Smooth muscle cell (in vitro differentiated cells): ENCODE data around the gene NAGA. TPM values are rescaled to one million over a fixed set of nuclear protein-coding genes. Genes with fewer than 3 reads are reported as not detected.

Experiments used
- DNase-seq: peaks from one replicate; lab custom pipeline; 2025; ENCODE audit not compliant: unreplicated experiment; lab: John Stamatoyannopoulos, UW
- H2AFZ ChIP-seq: fragments of 200-600 bp; sonication (generic); 2 replicates; pipeline ENCODE4 v1.6.0; 2016; ENCODE audit warnings: antibody characterized with exemption, low read depth, mild to moderate bottlenecking
- H3F3A ChIP-seq: fragments of 200-600 bp; sonication (generic); 2 replicates; pipeline ENCODE4 v1.6.0; 2017; ENCODE audit warnings: antibody characterized with exemption, low read depth
- H3K27ac ChIP-seq: fragments of 200-600 bp; sonication (generic); 2 replicates; pipeline ENCODE4 v1.5.1; 2016; ENCODE audit warnings: low read depth, mild to moderate bottlenecking
- H3K27me3 ChIP-seq: fragments of 200-600 bp; sonication (generic); 2 replicates; pipeline ENCODE4 v1.6.1; 2016; ENCODE audit warnings: low read depth, mild to moderate bottlenecking
- H3K36me3 ChIP-seq: fragments of 200-600 bp; sonication (generic); 2 replicates; pipeline ENCODE4 v1.5.1; 2016; ENCODE audit warnings: low read depth
- H3K4me1 ChIP-seq: fragments of 200-600 bp; sonication (generic); 2 replicates; pipeline ENCODE4 v1.5.1; 2016; ENCODE audit warnings: low read depth
- H3K4me2 ChIP-seq: fragments of 200-600 bp; sonication (generic); 2 replicates; pipeline ENCODE4 v1.6.0; 2016; ENCODE audit warnings: mild to moderate bottlenecking
- H3K4me3 ChIP-seq: fragments of 200-600 bp; sonication (generic); 2 replicates; pipeline ENCODE4 v1.5.1; 2016; ENCODE audit warnings: mild to moderate bottlenecking
- H3K79me2 ChIP-seq: fragments of 200-600 bp; sonication (generic); 2 replicates; pipeline ENCODE4 v1.6.0; 2016; ENCODE audit warnings: low read depth, mild to moderate bottlenecking
- H3K9ac ChIP-seq: fragments of 200-600 bp; sonication (generic); 2 replicates; pipeline ENCODE4 v1.6.0; 2016; ENCODE audit warnings: low read depth
- H3K9me3 ChIP-seq: fragments of 200-600 bp; sonication (generic); replicated peaks from 2 replicates; pipeline ENCODE4 v1.5.1; 2016; ENCODE audit warnings: low read depth
- H4K20me1 ChIP-seq: fragments of 200-600 bp; sonication (generic); 2 replicates; pipeline ENCODE4 v1.6.0; 2016; ENCODE audit warnings: low read depth
- WGBS: methylation state at CpG from one replicate; pipeline ENCODE4 v1.1.7; 2016; ENCODE audit warnings: low lambda C conversion rate; 5-methylcytosine and 5-hydroxymethylcytosine counted together
- polyA plus RNA-seq: library from polyadenylated mRNA; unstranded; fragments of >200 nt; fragmentation: Nextera tagmentation; extraction: Ambion mirVana; gene quantifications from 2 replicates; pipeline ENCODE4 v1.2.1, GENCODE V29; 2016
- total RNA-seq: library from RNA; depleted of rRNA; stranded (reverse); fragments of >200 nt; gene quantifications from 2 replicates; pipeline ENCODE4 v1.2.3, GENCODE V29; 2014
- TF ChIP-seq, protein P1 (sequence below): fragments of 200-600 bp; sonication (generic); IDR thresholded peaks from 2 replicates; pipeline ENCODE4 v1.5.1; 2017; ENCODE audit warnings: borderline replicate concordance, mild to moderate bottlenecking, antibody characterized with exemption; ENCODE audit not compliant: insufficient read depth, poor library complexity, severe bottlenecking

Gene NAGA
- total and polyA plus RNA-seq, 2 experiments from 2014 or later: 35.0 to 36.1 TPM

DNA sequence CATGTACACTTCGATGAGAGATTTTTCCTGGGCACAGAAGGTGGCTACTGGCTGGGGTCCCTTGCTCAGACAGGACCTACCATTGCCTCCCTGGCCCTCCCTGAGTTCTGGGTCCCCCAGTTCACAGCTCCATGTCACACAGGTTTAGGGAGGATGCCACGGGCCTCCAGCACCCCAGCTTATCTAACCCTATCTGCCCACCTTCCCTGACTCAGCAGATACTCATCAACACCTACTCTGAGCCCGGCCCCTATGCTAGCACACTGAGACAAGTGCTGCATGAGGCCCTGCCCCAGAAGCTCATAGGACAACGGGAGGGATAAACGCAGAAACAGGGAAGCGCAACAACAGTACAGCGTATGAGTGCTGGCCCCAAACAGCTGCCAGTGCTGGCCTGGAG, 9.6 kb downstream of the NAGA start:
- Histone ChIP-seq H3K79me2 (no peaks in the 10 kb centered on the region), H3K9me3 (peaks cover 3% of the 10 kb centered on the region), H3K4me1 (no peaks in the 10 kb centered on the region), H3K4me3 (no peak overlapping the region), H3K27ac (no peak overlapping the region), H3K9ac (no peak overlapping the region), H3K27me3 (no peaks in the 10 kb centered on the region), H3K4me2 (no peak overlapping the region), H3K36me3 (peaks cover 5% of the 10 kb centered on the region), H3F3A (no peaks in the 10 kb centered on the region), H2AFZ (no peak overlapping the region), H4K20me1 (no peaks in the 10 kb centered on the region)
- 98% methylated on average over 7 of the region's 7 CpGs for WGBS
- TF ChIP-seq, protein P1, sequence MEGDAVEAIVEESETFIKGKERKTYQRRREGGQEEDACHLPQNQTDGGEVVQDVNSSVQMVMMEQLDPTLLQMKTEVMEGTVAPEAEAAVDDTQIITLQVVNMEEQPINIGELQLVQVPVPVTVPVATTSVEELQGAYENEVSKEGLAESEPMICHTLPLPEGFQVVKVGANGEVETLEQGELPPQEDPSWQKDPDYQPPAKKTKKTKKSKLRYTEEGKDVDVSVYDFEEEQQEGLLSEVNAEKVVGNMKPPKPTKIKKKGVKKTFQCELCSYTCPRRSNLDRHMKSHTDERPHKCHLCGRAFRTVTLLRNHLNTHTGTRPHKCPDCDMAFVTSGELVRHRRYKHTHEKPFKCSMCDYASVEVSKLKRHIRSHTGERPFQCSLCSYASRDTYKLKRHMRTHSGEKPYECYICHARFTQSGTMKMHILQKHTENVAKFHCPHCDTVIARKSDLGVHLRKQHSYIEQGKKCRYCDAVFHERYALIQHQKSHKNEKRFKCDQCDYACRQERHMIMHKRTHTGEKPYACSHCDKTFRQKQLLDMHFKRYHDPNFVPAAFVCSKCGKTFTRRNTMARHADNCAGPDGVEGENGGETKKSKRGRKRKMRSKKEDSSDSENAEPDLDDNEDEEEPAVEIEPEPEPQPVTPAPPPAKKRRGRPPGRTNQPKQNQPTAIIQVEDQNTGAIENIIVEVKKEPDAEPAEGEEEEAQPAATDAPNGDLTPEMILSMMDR: no peak
- no peak for DNase-seq

DNA sequence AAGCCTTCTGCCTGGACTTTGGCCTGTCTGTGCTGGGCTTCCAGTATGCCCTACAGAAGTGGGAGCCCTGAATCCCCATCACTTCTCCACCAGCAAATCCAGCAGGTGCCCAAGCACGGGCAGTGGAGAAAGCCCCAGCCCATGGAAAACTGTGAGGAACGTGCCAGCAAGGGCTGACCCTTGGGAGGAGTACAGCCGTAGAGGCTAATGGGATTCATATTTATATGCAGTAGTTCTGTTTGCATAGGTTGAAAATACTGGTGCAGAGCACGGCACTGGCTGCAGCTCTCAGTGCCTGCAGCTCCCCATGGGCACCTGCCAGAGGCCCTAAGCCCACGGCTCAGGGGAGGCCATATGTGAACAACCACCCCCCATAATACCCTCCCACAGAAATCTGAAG, 10.1 kb downstream of the NAGA start:
- Histone ChIP-seq H3F3A (no peaks in the 10 kb centered on the region), H3K4me2 (no peak overlapping the region), H3K36me3 (peaks cover 5% of the 10 kb centered on the region), H2AFZ (no peak overlapping the region), H3K27me3 (no peaks in the 10 kb centered on the region), H4K20me1 (no peaks in the 10 kb centered on the region), H3K4me3 (no peak overlapping the region), H3K9ac (no peak overlapping the region), H3K4me1 (no peaks in the 10 kb centered on the region), H3K79me2 (no peaks in the 10 kb centered on the region), H3K9me3 (peaks cover 3% of the 10 kb centered on the region), H3K27ac (no peak overlapping the region)
- WGBS: 88% methylated on average over 5 of the region's 5 CpGs
- no peak for DNase-seq
- TF ChIP-seq, protein P1: no peak

DNA sequence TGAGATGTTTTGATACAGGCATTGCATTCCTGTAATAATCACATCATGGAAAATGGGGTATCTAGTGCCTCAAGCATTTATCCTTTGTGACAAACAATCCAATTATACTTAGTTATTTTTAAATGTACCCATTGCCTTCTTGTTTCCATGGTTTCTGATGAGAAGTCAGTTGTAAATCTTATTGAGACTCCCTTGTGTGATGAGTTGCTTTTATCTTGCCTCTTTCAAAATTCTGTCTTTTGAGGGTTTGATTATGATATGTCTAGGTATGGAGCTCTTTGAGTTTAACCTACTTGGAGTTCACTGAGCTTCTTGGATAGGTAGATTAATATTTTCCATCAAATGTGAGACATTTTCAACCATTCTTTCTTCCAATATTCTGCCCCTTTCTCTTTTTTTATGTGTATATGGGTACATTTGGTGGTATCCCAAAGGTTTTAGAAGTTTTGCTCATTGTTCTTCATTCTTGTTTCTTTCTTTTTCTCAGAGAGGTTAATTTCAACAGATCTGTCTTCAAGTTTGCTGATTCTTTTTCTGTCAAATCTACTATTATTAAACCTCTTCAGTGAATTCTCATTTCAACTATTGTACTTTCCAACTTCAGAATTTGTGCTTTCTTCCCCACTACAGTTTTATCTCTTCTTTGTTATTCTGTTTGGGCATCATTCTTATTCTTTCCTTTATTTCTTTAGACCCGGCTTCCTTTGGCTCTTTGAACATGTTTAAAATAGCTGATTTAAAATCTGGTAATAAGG, 13.7 kb downstream of the NAGA start:
- Histone ChIP-seq H3K9me3 (peaks cover 3% of the 10 kb centered on the region), H2AFZ (no peak overlapping the region), H3F3A (no peaks in the 10 kb centered on the region), H3K36me3 (peaks cover 5% of the 10 kb centered on the region), H3K4me1 (no peaks in the 10 kb centered on the region), H3K4me2 (no peak overlapping the region), H3K27me3 (no peaks in the 10 kb centered on the region), H3K9ac (no peak overlapping the region), H4K20me1 (no peaks in the 10 kb centered on the region), H3K79me2 (no peaks in the 10 kb centered on the region), H3K4me3 (no peak overlapping the region), H3K27ac (no peak overlapping the region)
- 97% methylated on average over 1 of the region's 1 CpG for WGBS
- TF ChIP-seq, protein P1: no peak
- DNase-seq: no peak

DNA sequence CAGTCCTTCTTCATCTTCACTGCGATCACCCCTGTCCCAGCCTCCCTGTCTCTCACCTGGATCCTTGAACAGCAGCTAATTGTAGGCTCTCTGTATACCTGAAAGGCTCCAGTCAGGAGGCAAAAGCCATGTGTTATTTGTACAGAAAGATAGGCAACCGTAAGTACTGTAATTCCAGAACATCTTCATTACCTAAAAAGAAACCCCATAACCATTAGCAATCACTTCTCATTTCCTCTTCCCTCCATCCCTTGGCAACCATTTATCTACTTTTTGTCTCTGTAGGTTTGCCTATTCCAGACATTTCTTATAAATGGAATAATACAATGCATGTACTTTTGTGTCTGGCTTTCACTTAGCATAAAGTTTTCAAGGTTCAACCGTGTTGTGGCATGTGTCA, 17.8 kb downstream of the NAGA start:
- no peaks in the 10 kb centered on the region for H3K4me1 ChIP-seq
- no peak overlapping the region for H2AFZ ChIP-seq
- H3K79me2 ChIP-seq: no peaks in the 10 kb centered on the region
- no peaks in the 10 kb centered on the region for H3K27me3 ChIP-seq
- H3F3A ChIP-seq: no peaks in the 10 kb centered on the region
- no peak for DNase-seq
- H4K20me1 ChIP-seq: no peaks in the 10 kb centered on the region
- TF ChIP-seq, protein P1: no peak
- H3K27ac ChIP-seq: no peak overlapping the region
- H3K36me3 ChIP-seq: no peaks in the 10 kb centered on the region
- H3K9ac ChIP-seq: no peak overlapping the region
- H3K9me3 ChIP-seq: peaks cover 3% of the 10 kb centered on the region
- WGBS: 91% methylated on average over 3 of the region's 3 CpGs
- H3K4me2 ChIP-seq: no peak overlapping the region
- H3K4me3 ChIP-seq: no peak overlapping the region
